HS-5 (cell line): Measurements from ENCODE around the gene FBXO24.

Source experiments
- DNase-seq: peaks from one replicate; pipeline ENCODE4 v3.0.0-alpha.2; 2012; ENCODE audit warnings: low read depth

Gene FBXO24

DNA sequence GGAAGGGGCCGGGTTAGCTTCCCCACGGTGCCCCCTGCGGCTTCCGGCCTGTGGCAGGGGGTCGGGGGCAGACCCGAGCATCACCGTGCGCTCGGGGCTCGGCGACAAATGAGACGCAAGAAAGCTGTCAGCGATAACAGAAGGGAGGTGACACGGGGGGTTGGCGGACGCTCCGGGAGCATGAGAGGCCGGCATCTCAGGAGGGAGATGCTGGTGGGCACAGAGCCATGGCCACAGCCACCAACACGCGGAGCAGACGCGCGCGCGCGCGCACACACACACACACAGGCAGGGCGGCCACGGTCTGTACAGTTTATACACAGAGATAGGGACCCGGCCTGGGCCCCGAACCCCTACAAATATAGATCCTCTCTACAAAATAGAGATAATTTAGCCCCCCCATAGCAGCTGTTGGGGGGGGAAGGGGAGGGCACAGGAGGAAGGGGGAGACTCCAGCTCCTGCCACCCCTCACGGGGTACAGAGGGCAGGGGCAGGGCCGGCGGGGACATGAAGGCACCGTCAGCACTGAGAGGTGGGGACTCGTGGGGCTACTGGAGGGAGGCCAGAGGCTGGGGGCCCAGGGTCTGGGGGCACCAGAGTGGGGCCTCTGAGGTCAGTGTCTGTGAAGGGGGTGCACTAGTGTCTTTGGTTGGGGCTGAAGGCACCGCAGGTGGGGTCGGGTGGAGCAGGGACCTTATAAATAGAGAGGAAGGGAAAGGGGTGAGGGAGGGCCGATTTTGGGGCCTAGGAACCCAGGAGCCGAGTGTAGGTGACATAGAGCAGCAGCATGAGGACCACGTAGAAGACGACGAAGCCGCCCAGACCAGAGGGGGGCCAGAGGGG, 11.5 kb upstream of the FBXO24 start:
- DNase-seq, result no peak

DNA sequence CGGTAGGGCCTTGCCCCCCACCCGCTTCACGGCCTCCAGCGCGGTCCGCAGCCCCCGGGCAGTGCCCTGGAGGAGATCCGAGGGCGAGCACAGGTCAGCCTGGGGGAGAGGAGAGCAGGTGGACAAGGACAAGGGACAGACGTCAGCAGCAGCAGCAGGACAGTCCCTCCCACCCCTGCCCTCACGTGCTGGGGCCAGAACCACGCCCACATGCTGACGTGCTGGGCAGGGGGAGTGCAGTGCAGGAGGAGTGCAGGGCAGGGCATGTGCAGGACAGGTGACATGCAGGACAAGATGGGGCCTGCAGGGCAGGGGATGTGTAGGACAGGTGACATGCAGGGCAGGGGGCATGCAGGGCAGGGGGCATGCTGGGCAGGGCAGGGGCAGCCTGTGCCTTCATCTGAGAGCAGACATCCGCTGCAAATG, 10.9 kb upstream of the FBXO24 start:
- no peak for DNase-seq

DNA sequence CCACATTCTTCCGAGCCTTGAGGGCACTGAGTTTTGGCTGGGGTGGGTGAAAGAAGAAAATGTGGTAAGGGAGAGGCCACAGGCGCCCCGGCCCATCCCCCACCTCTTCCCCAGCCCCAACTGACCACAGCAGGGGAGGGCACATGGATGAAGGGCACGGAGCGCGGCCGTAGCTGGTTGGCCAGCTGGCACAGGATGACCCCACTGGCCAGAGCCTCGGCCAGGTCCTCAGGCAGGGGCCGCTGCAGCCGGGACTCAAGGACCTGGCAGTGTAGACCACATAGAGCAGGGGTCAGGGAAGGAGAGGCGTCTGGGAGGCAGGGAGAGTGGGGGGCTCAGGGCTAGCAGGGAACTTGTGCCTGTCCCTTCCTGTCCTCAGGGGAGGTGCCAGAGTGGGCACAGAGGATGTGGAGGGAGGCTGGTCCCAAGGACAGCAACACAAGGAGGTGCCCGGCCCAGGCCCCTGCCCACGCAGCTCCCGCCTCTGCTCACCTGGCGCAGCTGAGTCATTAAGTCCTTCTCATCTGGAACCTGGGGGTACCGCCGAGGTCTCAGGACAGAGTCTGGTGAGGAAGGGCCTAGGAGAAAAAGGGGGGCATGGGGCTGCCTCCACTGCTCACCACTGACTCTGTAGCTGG, 10.3 kb upstream of the FBXO24 start:
- no peak for DNase-seq

DNA sequence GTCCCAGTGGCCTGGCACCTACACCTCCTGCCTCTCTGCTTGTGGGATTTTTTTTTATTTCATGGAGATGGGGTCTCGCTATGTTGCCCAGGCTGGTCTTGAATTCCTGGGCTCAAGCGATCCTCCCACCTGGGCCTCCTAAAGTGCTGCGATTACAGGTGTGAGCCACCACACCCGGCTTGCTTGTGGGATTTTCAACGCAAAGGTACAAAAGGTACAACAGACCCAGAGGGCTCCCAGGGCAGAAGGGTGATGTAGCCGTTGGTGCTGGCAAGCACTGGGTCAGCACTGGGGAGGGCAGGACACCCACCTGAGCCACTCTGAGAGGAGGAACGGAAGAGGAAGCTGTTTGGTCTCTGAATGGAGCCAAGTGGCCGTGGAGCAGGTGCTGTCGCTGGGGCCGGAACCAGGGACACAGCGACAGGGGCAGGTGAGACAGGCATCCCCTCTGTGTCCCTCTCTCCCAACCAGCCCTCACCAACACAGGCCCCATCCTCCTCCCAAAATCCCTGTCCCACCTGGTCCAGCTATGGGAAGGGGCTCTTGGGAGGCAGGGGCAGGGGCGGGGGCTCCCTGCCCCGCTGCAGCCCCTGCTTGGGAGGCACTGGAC, 9.6 kb upstream of the FBXO24 start:
- DNase-seq, result no peak

DNA sequence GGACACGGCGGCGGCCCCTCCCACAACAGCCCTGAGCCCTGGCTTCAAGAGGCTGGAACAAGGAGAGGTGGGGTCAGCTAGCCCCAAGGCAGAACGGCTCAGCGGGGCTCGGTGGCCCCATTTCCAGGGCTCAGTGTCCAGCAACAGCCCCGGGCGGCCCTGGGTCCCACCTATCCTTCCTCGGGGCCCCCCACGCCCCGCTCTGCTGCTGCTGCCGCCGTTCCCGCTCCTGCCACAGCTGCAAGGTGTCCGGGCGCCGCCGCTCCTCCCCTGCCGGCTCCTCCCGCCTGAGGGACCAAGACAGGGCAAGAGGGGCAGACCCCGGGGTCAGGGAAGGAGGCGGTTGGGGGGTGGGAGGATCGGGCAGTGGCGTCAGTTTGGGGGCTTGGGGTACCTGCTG, 9.0 kb upstream of the FBXO24 start:
- no peak for DNase-seq

DNA sequence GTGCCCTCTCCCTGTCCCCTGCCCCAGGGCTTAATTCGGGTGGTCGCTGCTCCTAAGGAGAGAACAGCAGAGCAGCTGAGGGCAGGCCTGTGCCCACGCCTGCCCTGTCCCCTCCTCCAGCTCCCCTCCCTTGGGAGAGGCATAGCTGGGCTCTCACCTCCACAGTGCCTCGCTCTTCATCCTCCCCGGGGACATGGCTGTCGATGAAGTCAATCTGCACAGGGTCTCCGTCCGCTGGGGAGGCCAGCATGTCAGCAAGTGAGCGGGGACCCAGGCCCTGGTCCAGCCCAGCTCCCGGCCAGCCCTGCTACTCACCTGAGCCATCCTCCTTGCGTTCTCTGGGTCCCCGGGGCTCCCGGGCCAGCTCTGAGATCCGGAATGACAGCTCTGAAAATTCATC, 8.6 kb upstream of the FBXO24 start:
- DNase-seq, result no peak

DNA sequence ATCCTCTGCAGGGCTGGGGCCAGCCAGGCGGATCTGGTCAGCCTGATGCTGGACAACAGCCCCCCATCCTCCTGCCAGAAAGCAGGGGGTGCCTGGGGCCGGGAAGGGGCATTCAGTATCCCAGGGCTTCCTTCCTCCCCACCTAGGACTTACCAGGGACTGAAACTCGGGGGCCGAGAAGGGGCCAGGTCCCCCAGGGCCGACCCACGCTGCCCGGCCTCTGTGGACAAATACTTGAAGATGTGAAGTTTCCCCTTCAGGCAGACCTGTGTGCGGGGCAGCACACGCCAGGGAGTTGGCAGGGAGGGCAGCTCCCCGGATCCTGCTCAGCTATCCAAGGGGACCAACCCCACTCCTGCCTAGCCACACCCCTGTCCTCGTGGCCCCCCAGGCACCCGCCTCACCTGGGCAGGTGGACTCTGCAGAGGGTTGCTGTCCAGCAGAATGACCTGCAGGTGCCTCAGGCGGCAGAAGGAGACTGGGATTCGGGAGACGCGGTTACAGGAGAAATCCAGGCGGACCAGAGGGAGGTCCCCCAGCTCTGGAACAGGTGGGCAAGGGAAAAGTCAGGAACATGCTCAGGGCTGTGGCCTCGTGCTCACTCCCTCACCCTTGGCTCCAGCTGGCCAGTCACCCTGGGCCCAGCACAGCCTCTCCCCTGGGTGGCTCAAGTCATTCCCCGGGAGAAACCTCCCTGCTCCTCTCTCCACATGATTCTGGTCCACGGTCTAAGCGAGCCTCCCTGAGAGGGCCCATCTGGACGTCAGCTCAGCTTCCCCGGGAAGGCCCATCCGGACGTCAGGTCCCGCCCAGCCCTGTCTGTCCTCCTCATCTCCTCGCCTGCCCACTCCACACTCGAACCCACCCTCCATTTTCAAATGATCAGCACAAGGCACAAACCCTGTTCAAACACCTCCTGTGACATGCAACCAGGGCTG, 7.6 kb upstream of the FBXO24 start:
- DNase-seq, result no peak

DNA sequence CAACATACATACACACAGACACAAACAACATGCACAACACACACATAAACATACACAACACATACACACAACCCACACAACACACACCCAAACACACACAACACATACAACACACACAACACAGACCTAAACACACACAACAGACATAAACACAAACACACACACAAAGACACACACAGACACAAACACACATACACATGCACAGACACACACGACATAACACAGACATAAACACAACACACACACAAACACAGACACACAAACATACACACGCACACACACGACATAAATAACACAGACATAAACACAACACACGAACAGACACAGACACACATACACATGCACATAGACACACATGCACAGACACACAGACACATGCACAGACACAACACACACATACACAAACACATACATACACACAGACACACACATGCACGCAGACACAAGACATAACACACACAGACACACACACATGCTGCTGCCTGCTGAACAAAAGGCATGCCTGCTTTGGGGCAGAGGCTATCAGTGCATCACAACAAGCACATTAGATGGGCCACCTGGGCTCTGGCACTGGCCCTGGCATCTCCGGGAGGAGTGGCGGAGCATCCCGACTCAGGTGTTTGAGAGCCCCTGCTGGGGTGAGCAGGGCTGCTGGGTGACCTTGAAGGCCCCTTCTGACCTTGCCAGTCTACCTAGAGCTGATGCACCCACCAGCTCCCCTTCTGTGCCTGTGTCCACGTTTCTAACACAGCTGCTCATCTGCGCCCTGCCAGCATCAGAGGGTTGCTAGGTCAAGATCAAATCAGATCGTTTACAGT, 5.5 kb upstream of the FBXO24 start:
- no peak for DNase-seq

DNA sequence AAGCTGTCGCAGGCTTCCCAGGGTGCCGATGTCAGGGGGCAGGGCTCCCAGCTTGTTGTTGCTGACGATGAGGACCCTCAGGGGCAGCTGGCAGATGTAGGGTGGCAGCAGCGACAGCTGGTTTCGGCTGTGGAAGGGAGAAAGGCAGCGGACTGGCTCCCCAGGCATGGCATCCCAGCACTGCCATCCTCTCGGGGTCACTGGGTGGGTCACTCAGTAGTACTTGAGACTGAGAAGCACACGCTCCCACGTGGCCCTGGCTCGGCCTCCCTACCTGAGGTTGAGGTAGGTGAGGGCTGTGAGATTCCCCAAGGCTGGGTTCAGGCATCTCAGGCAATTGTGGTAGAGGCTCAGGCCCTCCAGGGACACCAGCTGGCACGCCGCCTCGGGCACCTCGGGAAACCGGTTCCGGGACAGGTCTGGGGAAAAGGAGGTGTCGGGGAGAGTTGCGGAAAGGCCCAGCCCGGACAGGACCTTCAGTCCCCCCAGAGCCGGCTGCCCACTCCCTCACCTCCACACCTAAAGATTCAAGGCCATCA, 4.0 kb upstream of the FBXO24 start:
- DNase-seq, result no peak

DNA sequence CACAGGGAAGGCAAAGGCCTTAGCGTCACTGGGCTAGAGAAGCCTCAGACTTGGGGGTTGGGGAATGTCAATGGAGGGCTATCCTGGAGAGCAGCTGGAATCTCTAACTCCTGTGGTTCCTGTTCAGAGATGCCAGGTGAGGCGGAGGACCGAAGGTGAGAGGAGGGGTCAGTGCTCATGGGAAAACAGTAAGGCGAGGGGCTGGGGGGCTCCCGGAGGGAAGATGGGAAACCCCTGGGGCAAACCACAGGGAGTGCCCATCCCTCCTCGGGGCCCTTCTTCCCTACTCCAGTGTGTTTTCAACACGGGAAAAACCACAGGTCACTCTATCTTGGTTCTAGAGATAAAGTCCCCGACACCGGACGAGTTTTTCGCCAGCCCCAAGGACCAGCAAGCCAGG, 3.5 kb upstream of the FBXO24 start:
- no peak for DNase-seq

DNA sequence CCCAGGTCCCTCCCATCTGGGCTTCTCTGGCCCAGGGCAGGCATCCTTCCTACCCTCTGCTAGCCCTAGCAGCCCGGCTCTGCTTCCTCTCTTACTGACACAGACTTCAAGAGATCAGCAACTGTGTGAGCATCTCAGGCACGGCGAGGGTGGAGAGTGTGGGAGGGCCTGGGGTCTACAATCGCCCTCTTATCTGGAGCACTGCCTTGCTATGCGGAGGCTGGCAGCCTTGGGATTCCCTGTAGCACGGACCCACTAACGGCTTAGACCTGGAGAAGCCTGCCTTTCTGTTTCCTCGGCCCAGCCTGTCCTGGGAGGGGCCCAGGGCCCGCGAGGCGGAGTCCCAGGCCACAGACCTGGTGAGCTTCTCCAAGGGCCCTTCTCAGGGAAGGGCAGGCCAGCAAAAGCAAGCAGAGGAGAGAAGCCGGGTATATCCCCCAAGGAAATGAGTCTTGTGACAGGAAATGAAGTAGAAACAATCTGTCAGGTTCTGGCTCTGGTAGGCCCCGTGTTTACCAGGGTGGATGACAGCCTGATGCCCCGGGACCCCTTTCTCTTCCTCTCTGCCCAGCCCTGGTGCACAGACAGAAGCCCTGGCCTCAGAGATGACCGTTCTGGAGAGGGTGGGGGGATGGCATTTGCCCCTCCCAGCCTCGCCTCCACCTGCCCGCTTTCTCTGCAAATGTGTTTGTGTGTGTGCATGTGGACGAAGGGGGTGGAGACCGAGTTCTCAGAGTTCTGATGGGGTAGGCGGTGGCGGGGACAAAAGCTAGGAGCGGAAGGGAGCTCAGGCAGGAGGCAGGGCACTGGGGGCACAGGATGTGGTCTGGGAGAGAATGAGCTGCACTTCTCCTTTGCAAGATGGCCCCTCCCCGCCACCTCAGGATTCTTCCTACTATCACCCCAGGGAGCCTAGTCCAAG, 2.7 kb upstream of the FBXO24 start:
- no peak for DNase-seq

DNA sequence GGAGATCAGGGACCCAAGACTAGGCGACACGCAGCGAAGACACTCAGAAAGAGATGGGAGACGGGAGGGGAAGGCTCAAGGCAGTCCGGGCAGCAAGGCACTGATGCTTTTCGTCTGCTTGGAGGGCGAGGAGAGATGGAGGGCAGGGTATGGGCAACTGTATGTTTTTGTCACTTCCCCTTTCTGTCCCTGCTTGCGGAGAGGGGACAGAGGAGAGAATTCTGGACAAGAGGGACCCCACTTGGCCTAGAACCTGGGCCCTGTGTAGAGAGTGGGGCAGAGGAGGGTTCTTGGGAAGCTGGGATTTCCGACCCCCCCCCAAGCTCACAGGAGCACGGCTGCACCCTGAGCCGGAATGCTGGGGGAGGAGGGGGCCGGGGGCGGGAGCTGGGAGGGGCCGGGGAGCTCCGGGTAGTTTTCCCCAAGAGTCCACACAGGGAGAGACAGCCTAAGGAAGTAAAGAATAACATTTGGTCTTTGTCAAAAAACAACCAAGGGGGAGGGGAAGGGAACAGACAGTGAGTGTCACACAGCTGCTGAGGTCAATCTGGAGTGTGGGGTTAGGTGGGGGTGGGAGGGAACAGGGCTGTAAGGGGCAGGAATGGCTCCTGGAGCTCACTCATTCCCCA, 2.0 kb upstream of the FBXO24 start:
- DNase-seq, result no peak

DNA sequence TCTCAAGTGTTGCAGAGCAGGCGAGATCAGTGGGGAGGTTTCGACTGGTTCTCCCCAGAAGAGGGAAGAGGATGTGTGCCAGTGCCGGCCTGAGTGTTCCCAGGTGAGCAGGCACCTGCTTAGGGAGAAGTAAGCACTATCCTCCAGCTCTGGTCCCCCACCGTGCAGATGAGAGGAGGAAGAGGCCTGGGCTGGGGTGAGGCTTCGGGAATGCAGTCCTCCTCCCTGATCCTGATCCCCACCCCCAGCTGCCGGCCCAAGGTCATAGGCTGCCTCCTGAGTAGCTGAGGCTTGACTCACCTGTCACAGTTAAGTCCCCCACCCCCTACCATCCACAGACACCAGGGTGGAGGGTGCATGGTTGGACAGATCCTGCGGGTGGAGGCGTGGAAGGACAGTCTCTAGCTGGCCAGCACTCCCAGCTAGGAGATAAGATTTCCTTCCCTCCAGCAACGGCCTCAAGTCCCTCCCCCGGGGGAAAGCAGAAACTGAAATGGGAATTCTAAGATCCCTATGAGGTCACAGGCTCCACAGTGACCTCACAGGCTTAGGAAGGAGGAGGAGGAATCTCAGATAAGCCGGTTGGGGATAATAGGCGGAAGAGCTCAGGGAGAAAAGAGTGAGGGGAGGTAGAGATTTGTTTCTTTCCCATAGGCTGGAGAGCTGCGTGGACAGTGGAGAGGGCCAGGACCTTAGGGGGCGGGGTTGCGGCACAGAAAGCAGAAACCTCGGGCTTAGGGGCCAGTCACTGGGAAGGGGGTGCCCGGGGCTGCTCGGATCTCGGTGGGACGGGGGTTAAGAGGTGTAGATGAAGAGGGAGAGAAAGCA, 1.2 kb upstream of the FBXO24 start:
- no peak for DNase-seq

DNA sequence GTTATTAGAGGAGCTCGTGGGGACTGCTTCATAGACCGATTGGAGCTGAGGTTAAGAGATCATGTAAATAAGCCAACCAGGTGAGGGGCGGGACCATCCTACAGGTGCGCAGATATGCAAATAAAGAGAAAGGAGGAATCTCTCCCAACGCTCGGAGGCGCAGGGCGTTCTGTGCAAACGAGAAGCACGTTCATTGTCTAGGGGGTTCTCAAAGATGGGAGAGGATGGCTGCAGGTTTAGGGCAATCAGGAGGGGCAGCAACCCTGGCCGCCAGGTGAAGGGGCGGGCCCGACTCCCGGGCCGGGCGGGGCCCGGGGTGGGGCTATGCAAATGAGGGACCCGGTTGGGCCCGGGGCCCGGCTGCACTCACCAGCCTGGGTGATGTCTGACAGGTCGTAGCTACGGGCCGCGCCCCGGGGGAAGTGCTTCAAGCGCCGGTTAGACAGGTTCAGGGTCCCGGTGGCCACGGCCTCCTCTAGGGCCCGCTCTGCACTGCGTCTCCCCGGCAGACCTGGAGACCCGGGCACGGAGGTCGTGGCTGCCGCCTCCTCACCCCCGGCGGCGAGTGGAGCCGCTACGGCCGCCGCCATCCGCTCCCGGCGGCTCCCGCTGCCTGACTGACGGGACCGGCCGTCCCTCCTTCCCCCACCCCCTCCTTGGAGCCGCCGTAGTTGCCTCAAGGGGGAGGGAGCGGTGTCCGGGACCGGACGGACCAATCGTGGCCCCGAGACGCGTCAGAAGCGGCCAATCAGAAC, 440 bp upstream of the FBXO24 start, which contains the start of gene LRCH4:
LRCH4 (minus strand) TSS at position 619 of the 755 bp plus-strand sequence; CDS start at position 590, 29 bp downstream.
- DNase-seq, result no peak

DNA sequence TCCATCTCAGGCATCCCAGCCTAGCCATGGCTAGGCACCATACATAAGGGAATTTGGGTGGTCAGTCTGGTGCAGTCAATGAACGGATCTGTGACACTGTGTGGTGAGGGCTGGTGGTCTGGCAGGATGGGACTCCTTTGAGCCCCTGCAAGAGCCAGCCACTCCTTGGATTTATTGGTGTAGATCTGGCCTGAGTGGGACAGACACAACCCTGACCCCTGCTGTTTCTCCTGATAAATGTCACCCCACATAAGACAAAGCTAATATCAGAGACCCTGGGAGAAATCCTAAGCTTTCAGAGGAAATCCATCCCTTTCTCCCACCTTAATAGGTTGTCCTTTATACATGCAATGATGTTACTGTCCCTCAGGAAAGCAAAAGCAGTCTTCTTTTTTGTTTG, 2.3 kb downstream of the FBXO24 start:
- DNase-seq, result no peak

DNA sequence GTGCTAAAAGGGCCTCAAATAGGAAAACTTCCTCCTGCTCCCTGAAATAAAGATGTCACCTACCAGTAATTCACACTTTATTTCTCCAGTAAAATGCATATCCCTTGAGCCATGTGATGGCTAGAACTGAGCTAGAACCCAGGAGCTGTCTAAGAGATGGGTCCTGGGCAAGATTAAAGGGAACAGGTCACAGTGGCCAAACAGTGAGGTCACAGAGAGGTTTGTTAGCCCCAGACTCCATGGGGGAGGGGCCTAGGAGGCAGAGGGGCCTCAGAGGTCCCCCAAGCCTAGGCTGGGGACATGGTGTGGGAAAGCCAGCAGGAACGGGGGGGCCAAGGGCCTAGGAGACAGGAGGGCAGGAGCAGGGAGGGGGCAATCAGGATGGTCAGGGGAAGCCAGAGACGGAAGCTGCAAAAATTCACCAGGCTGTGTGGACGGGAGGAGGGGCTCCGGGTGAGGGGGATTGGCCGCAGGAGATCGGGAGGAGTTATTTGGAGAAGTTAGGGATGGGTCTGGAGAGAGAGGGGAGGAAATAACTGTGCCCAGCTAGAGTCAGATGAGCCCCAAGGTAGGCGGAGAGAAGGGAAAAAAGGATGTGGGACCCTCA, 3.3 kb downstream of the FBXO24 start:
- DNase-seq, result no peak

DNA sequence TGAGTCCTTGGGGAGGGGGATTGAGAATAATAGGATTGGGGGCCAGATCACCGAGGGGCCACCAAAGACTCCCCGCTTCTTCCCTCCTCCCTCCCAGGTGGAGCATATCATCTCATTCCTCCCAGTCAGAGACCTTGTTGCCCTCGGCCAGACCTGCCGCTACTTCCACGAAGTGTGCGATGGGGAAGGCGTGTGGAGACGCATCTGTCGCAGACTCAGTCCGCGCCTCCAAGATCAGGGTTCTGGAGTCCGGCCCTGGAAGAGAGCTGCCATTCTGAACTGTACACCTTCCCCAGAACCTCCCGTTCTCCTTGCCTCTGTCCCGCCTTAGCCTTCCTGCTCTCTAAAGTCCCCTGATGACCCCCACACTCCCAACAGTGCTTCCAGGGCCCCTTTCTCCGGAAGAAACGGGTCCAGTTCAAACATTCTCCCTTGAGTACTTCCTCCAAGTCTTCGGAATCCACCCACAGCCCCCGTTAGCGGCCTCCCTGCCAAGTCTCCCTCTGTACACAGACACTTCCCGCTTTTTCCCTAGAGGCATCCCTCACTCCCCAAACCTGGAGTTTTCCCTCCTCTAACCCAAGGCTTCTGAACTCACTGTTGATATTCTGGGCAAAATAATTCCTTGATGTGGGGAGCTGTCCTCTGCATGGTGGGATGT, 4.1 kb downstream of the FBXO24 start:
- DNase-seq, result no peak
